NT2/D1 (cell line): ENCODE measurements around the gene ZCCHC14.

Experiments used
- YY1 ChIP-seq: IDR thresholded peaks from 2 replicates; pipeline ENCODE4 v1.6.1; 2011; ENCODE audit not compliant: insufficient read length, insufficient read depth
- ZNF274 ChIP-seq: IDR thresholded peaks from 2 replicates; pipeline ENCODE4 v1.6.1; 2011; ENCODE audit warnings: mild to moderate bottlenecking, low read depth, low read length

GRCh38 chr16:87395181-87395842 lies 97.5 kb downstream of the ZCCHC14 start:
- no peak for TF ChIP-seq YY1
- TF ChIP-seq ZNF274, result no peak
